GM21367 (cell line): ENCODE results near the gene TMEM272.

Source experiments
- ATAC-seq: cut with Tn5 transposase; IDR thresholded peaks from one replicate; pipeline ENCODE4 v1.9.1; 2021; ENCODE audit not compliant: unreplicated experiment

TMEM272 gene

DNA sequence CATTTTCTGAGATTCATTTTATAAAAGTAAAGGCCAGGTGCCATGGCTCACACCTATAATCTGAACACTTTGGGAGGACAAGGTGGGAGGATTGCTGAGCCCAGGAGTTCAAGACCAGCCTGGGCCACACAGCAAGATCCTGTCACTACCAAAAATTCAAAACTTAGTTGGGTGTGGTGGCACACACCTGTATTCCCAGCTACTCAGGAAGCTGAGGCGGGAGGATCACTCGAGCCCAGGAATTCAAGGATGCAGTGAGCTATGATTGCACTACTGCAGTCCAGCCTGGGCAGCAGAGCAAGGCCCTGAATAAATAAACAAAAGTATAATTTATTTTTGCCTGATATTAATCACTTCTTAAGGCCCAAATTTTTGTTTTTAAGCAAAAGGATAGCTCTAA, 81.5 kb downstream of the TMEM272 start:
- ATAC-seq, result no peak
